Measurements from ENCODE around the gene NNMT. TPM values are rescaled to one million over a fixed set of nuclear protein-coding genes. Genes with fewer than 3 reads are reported as not detected.

NNMT gene
- total RNA-seq, 4 donors from 2014 or later = 712 to 1,460 (median 1,382) TPM

GRCh38 chr11:114297806-114298709 is 1.9 kb downstream of the NNMT start:
- no peak for ATAC-seq (ENCODE audit: low FRiP score)
- DNase-seq (ENCODE audit: low spot score) = no peak

GRCh38 chr11:114298710-114299109 is 2.5 kb downstream of the NNMT start:
- DNase-seq (ENCODE audit: low spot score) (no peak), ATAC-seq (ENCODE audit: low FRiP score) (no peak)
- TF ChIP-seq CTCF (IDR thresholded peaks at IDR 0.05) = no peak

More at GRCh38 chr11:114297806-114298709, 1.9 kb downstream of the NNMT start:
- no peak for TF ChIP-seq CTCF (IDR thresholded peaks at IDR 0.05)

- no peak for TF ChIP-seq CTCF (IDR thresholded peaks at IDR 0.05)
- ATAC-seq (ENCODE audit: low FRiP score) (no peak), DNase-seq (ENCODE audit: low spot score) (no peak)
These were observed 4.9 kb downstream of the NNMT start for GRCh38 chr11:114301088-114301487.

GRCh38 chr11:114301927-114302326 is 5.7 kb downstream of the NNMT start:
- ATAC-seq (ENCODE audit: low FRiP score) = no peak
- no peak for TF ChIP-seq CTCF (IDR thresholded peaks at IDR 0.05)
- DNase-seq (ENCODE audit: low spot score) = no peak

- no peak for ATAC-seq (ENCODE audit: low FRiP score)
- TF ChIP-seq CTCF (IDR thresholded peaks at IDR 0.05) = no peak
- no peak for DNase-seq (ENCODE audit: low spot score)
These were observed 6.5 kb downstream of the NNMT start for GRCh38 chr11:114302663-114303062.

GRCh38 chr11:114304065-114304464 is 7.9 kb downstream of the NNMT start:
- ATAC-seq (ENCODE audit: low FRiP score) (no peak), DNase-seq (ENCODE audit: low spot score) (no peak)
- TF ChIP-seq CTCF (IDR thresholded peaks at IDR 0.05) = no peak

GRCh38 chr11:114304969-114305368 is 8.8 kb downstream of the NNMT start:
- DNase-seq (ENCODE audit: low spot score) (no peak), ATAC-seq (ENCODE audit: low FRiP score) (no peak)
- TF ChIP-seq CTCF (IDR thresholded peaks at IDR 0.05) = no peak
